ENCODE measurements around the gene ATAT1. TPM values are rescaled to one million over a fixed set of nuclear protein-coding genes. Genes with fewer than 3 reads are reported as not detected.

ATAT1 gene
- total and polyA plus RNA-seq, 9 of the 15 experiments (the other 6 are each of a cell fraction or from before 2014, with no cell fraction given), result 0.65 to 5.8 (median 1.6) TPM

DNA sequence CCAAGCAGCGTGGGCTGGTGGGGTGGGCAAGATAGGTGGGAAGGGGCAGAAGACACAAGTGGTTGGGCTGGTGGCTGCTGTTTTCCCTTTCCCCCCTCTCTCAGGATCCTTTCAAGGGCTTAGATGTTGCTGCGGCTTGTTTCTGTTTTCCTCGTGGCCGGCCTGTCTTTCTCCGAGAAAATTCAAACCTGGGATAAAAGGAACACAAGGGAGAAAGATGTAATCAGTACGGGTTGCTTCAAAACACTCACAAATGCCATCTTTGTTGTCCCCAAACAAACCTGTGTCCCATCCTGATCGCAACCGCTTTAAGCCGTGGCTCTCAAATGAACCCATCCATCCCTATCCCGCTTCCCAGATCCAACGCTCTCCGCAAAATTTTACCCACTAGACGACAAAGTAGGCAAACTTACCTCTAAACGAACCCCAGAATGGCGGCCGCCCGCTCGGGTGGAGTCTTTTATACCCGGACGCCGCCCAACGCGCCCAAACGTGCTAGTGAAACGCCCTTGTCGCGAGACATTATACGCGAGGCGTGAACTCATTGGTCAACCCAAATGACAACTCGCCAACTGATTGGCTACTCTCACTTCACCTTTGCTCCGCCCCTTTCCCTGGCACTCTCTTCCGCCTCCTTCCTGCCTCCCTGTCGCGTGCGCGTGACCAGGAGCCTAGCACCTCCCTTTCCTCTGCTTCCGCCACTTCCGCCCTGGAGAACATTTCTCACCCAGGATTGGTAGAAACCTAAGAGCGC lies 9.7 kb upstream of the ATAT1 start, which contains the start of gene PPP1R10 (continued):
- TF ChIP-seq, protein P1, sequence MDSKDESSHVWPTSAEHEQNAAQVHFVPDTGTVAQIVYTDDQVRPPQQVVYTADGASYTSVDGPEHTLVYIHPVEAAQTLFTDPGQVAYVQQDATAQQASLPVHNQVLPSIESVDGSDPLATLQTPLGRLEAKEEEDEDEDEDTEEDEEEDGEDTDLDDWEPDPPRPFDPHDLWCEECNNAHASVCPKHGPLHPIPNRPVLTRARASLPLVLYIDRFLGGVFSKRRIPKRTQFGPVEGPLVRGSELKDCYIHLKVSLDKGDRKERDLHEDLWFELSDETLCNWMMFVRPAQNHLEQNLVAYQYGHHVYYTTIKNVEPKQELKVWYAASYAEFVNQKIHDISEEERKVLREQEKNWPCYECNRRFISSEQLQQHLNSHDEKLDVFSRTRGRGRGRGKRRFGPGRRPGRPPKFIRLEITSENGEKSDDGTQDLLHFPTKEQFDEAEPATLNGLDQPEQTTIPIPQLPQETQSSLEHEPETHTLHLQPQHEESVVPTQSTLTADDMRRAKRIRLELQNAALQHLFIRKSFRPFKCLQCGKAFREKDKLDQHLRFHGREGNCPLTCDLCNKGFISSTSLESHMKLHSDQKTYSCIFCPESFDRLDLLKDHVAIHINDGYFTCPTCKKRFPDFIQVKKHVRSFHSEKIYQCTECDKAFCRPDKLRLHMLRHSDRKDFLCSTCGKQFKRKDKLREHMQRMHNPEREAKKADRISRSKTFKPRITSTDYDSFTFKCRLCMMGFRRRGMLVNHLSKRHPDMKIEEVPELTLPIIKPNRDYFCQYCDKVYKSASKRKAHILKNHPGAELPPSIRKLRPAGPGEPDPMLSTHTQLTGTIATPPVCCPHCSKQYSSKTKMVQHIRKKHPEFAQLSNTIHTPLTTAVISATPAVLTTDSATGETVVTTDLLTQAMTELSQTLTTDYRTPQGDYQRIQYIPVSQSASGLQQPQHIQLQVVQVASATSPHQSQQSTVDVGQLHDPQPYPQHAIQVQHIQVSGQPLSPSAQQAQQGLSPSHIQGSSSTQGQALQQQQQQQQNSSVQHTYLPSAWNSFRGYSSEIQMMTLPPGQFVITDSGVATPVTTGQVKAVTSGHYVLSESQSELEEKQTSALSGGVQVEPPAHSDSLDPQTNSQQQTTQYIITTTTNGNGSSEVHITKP (IDR thresholded peaks at IDR 0.05; ENCODE audit: partially characterized antibody), result no peak
- TF ChIP-seq NFATC3 (IDR thresholded peaks at IDR 0.05) (no peak; the same call in 1 of the 2 replicates), ESRRA (IDR thresholded peaks at IDR 0.05; ENCODE audit: borderline replicate concordance, low read depth) (no peak; the same call in 1 of the 2 replicates), CBX8 (IDR thresholded peaks at IDR 0.05; ENCODE audit: borderline replicate concordance, extremely low read depth, low read depth, low read length, poor library complexity, severe bottlenecking) (no peak), ZNF507 (tag; conservative IDR thresholded peaks at IDR 0.05) (no peak), ZNF134 (CRISPR knock-in tag; conservative IDR thresholded peaks at IDR 0.05) (peak; percentile 64; the same call in 1 of the 2 replicates), MBD2 (IDR thresholded peaks at IDR 0.05; ENCODE audit: borderline replicate concordance, low read depth) (peak; percentile 96), HDAC1 (IDR thresholded peaks at IDR 0.05) (peak; percentile 40 to 79; a peak in 3 of 4 replicates), THRAP3 (IDR thresholded peaks at IDR 0.05; ENCODE audit: borderline replicate concordance) (peak; percentile 96), CBFB (CRISPR knock-in tag; IDR thresholded peaks at IDR 0.05) (no peak), ZKSCAN3 (CRISPR knock-in tag; IDR thresholded peaks at IDR 0.05) (no peak), NELFE (IDR thresholded peaks at IDR 0.05; ENCODE audit: insufficient read depth, insufficient read length) (peak; percentile 96), HIVEP1 (CRISPR knock-in tag; IDR thresholded peaks at IDR 0.05) (peak; percentile 56; the same call in 1 of the 2 replicates), ZNF444 (CRISPR knock-in tag; IDR thresholded peaks at IDR 0.05) (peak; percentile 81), NFE2 (IDR thresholded peaks at IDR 0.05; ENCODE audit: low read depth) (no peak), ZNF785 (CRISPR knock-in tag; IDR thresholded peaks at IDR 0.05) (no peak), JUND (IDR thresholded peaks at IDR 0.05; ENCODE audit: borderline replicate concordance, low read depth, low read length) (peak; percentile 57), JUND (tag; IDR thresholded peaks at IDR 0.05; ENCODE audit: borderline replicate concordance, low read depth, low read length) (no peak; the same call in 2 of the 3 replicates), PHF8 (IDR thresholded peaks at IDR 0.05; ENCODE audit: borderline replicate concordance, low read length) (peak; percentile 96), FOXA3 (CRISPR knock-in tag; conservative IDR thresholded peaks at IDR 0.05 in 1 of 2, IDR thresholded peaks at IDR 0.05 in 1 of 2) (0 out of 4 replicates have a peak, but pooled peaks of 1 of the 2 experiments have one; percentile 22)
- TF ChIP-seq, protein P2, sequence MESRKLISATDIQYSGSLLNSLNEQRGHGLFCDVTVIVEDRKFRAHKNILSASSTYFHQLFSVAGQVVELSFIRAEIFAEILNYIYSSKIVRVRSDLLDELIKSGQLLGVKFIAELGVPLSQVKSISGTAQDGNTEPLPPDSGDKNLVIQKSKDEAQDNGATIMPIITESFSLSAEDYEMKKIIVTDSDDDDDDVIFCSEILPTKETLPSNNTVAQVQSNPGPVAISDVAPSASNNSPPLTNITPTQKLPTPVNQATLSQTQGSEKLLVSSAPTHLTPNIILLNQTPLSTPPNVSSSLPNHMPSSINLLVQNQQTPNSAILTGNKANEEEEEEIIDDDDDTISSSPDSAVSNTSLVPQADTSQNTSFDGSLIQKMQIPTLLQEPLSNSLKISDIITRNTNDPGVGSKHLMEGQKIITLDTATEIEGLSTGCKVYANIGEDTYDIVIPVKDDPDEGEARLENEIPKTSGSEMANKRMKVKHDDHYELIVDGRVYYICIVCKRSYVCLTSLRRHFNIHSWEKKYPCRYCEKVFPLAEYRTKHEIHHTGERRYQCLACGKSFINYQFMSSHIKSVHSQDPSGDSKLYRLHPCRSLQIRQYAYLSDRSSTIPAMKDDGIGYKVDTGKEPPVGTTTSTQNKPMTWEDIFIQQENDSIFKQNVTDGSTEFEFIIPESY (CRISPR knock-in tag; IDR thresholded peaks at IDR 0.05), result peak; percentile 46; the same call in 1 of the 2 replicates
- TF ChIP-seq, protein P3, sequence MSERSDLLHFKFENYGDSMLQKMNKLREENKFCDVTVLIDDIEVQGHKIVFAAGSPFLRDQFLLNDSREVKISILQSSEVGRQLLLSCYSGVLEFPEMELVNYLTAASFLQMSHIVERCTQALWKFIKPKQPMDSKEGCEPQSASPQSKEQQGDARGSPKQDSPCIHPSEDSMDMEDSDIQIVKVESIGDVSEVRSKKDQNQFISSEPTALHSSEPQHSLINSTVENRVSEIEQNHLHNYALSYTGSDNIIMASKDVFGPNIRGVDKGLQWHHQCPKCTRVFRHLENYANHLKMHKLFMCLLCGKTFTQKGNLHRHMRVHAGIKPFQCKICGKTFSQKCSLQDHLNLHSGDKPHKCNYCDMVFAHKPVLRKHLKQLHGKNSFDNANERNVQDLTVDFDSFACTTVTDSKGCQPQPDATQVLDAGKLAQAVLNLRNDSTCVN (CRISPR knock-in tag; IDR thresholded peaks at IDR 0.05), result peak; percentile 98

Measured in K562 (cell line).